Activated CD8-positive, alpha-beta memory T cell treated with anti-CD3 and anti-CD28 coated beads, Interleukin-2, amount 10 ng/mL, durations not matched to agents 7 days and 5 days (primary cell): ENCODE data around the gene ANKRD35. TPM values are rescaled to one million over a fixed set of nuclear protein-coding genes. Genes with fewer than 3 reads are reported as not detected.
"Not testable (repeated sequence)": the region's sequence is repeated elsewhere in the genome, so short reads cannot be mapped to it uniquely, and the experiment has no call there.

Experiments used
- ATAC-seq: fragments of 150-1000 bp; cut with Tn5 transposase; one replicate; pipeline ENCODE4 v1.10.0; 2021; ENCODE audit warnings: moderate library complexity
- CTCF ChIA-PET: fragments of 350-600 bp; sonication (Branson Sonifier 250); formaldehyde crosslinking; loops from one replicate; lab custom pipeline; 2021; ENCODE audit warnings: antibody characterized with exemption; lab: Charles Lee
- DNase-seq: peaks from one replicate; pipeline ENCODE4 v3.0.0-alpha.2; 2020
- H3K27ac Mint-ChIP-seq: one replicate; pipeline ENCODE4 v1.8.0; 2021; ENCODE audit warnings: mild to moderate bottlenecking, mixed read lengths
- H3K27me3 Mint-ChIP-seq: one replicate; pipeline ENCODE4 v1.8.0; 2021; ENCODE audit warnings: mixed read lengths
- H3K36me3 Mint-ChIP-seq: one replicate; pipeline ENCODE4 v1.8.0; 2021; ENCODE audit warnings: mild to moderate bottlenecking, mixed read lengths
- H3K4me1 Mint-ChIP-seq: one replicate; pipeline ENCODE4 v1.8.0; 2021; ENCODE audit warnings: mixed read lengths
- H3K4me3 Mint-ChIP-seq: one replicate; pipeline ENCODE4 v1.8.0; 2021; ENCODE audit warnings: mild to moderate bottlenecking, moderate library complexity, mixed read lengths
- H3K9me3 Mint-ChIP-seq: one replicate; pipeline ENCODE4 v1.8.0; 2022; ENCODE audit warnings: low read depth, mixed read lengths
- total RNA-seq, 2 experiments: library from RNA; stranded (reverse); gene quantifications; one replicate each; pipeline ENCODE4 v1.2.3, GENCODE V29; 2021

The ANKRD35 gene
- total RNA-seq, result 1 to 10 TPM; 1.1 to 1.4 TPM

DNA sequence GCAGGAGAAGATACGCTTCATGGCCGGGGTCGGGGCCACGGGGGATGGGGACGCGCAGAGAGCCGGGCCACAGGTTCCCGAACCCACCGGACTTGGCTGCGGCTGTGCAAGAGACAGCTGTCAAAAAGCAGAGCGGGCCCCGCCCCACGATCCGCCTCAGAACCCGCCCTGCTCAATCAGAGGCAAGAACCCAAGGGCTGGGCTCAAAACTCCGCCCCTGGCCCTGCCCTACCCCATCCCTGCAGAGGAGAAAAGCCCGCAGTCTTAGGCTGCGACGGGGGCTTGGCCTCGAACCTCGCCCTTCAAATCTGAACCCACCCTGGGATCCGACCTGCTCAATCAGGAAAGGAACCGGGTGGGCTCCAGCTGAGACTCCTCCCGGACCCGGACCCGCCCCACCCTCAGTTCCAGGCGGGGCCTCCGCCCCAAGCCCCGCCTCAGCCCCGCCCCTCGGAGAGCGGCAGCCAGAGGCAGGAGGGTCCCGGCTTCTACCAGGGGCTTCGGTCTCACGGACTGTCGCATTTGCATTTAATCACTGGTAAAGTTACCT, at the start of gene ANKRD35:
Gene ANKRD35 (minus strand): TSS at position 129 of the 550 bp plus-strand sequence. CDS start 108 bp downstream, at position 21.
- Mint-ChIP-seq H3K9me3 (no peaks in the 10 kb centered on the region), H3K4me3 (peak within 1 kb of the TSS; percentile 74), H3K27me3 (peaks cover 34% of the 10 kb centered on the region), H3K36me3 (no peaks in the 10 kb centered on the region), H3K27ac (peak within 1 kb of the TSS; percentile 19), H3K4me1 (peaks cover 16% of the 10 kb centered on the region)
- DNase-seq (peak; percentile 94), ATAC-seq (peak; percentile 100)
- CTCF ChIA-PET, result interaction anchor here (0.8 to 5.2 kb wide), 7 partner anchors 7 to 121 kb away, joined by 3 to 26 read pairs (median 3); partner anchors contain the start of genes ITGA10 and NUDT17

- not testable (repeated sequence) for ATAC-seq, H3K27me3 Mint-ChIP-seq, H3K9me3 Mint-ChIP-seq
- DNase-seq, result peak; percentile 54
- CTCF ChIA-PET, result interaction anchor here (0.9 to 1.5 kb wide), 3 partner anchors 10 to 87 kb away, joined by 3 to 5 read pairs (median 3); partner anchors contain the start of genes LIX1L and NUDT17
- Mint-ChIP-seq H3K27ac (peak overlapping the region; percentile 86), H3K4me1 (peaks cover 24% of the 10 kb centered on the region), H3K4me3 (peak overlapping the region; percentile 32), H3K36me3 (peaks cover 24% of the 10 kb centered on the region)
These were observed 46.9 kb upstream of the ANKRD35 start for GRCh38 chr1:145932522-145933009.

DNA sequence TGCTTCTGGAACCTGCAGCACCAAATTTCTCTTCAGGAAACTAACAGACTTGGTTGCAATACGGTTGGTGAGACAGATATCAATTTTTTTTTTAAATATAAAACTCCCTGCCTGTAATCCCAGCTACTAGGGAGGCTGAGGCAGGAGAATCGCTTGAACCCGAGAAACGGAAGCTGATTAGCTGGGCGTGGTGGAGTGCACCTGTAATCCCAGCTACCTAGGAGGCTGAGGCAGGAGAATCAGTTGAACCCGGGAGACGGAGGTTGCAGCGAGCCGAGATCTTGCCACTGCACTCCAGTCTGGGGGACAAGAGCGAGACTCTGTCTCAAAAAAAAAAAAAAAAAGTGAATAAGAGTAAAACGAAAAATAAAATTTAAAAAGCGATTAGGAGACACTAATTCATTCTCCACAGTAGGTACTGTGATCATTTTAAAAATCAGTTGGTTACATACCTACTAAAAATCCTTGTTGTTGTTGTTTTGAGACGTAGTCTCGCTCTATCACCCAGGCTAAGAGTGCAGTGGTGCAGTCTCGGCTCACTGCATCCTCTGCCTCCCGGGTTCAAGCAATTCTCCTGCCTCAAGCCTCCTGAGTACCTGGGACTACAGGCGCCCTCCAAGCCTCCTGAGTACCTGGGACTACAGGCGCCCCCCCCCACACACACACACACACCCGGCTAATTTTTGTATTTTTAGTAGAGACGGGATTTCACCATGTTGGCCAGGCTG, 42.4 kb upstream of the ANKRD35 start:
- DNase-seq, result no peak
- no peak overlapping the region for H3K27ac Mint-ChIP-seq

DNA sequence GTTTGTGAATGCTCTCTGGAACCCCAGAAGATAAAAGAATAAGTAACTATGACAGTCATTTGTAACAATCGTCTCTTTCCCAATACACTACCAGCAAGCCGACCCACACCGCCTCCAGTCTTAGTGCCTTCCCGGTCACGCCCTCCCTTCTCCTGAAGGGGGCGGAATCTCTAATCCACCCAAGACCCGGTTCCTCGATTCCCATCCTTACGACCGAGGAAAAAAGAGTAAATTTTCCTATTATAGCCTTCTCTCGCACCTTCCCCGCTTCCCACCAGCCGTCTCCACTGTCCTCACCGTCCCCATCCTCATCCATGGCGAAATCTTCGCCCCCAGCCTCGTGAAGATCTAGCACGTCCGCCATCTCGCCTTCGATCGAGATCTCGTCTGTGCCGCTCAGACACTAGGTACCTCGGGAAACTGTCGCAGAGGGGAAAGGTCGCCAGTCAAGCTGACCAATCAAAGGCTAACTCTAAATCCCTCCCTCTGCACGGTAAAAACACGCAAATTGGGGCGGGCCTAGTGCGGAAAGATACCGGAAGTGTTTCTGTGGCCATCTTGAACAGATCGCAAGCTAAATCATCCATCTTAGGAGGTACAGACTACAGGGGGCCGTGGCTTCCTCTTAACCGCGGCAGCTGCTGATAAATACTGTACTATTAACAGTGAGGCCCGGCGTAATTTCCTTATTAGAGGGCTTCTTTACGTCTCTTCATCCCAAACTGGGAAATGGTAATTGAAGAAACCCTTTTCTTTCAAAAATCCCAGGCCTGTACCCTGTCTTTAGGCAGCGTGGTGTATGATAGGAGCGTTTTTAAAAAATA, 41.6 kb upstream of the ANKRD35 start, which contains the start of gene RBM8A:
Gene RBM8A (minus strand): TSS at position 422 of the 824 bp plus-strand sequence. CDS start 58 bp downstream, at position 364.
- DNase-seq (peak; percentile 99), ATAC-seq (peak; percentile 97)
- peaks cover 13% of the 10 kb centered on the region for H3K36me3 Mint-ChIP-seq
- H3K27me3 Mint-ChIP-seq, result no peaks in the 10 kb centered on the region
- no peaks in the 10 kb centered on the region for H3K9me3 Mint-ChIP-seq
- no peak within 1 kb of the TSS for H3K27ac Mint-ChIP-seq
- CTCF ChIA-PET, result interaction anchor here (0.9 to 3.0 kb wide), 17 partner anchors 9 to 107 kb away, joined by 3 to 30 read pairs (median 7); partner anchors contain the start of genes ANKRD34A, ITGA10, LIX1L and NUDT17
- no peak within 1 kb of the TSS for H3K4me3 Mint-ChIP-seq
- peaks cover 22% of the 10 kb centered on the region for H3K4me1 Mint-ChIP-seq

More for the DNA sequence above, 42.4 kb upstream of the ANKRD35 start:
- no peak overlapping the region for H3K4me3 Mint-ChIP-seq
- peaks cover 12% of the 10 kb centered on the region for H3K36me3 Mint-ChIP-seq
- ATAC-seq, result no peak
- H3K27me3 Mint-ChIP-seq, result no peaks in the 10 kb centered on the region
- CTCF ChIA-PET, result interaction anchor here (0.9 to 3.0 kb wide), 16 partner anchors 10 to 106 kb away, joined by 3 to 30 read pairs (median 7); partner anchors contain the start of genes ANKRD34A, ITGA10, LIX1L and NUDT17
- H3K4me1 Mint-ChIP-seq, result peaks cover 30% of the 10 kb centered on the region
- H3K9me3 Mint-ChIP-seq, result no peaks in the 10 kb centered on the region

GRCh38 chr1:145926686-145927062, 41.0 kb upstream of the ANKRD35 start:
- Mint-ChIP-seq H3K27ac (no peak overlapping the region), H3K9me3 (no peaks in the 10 kb centered on the region), H3K36me3 (peaks cover 11% of the 10 kb centered on the region), H3K4me1 (peaks cover 18% of the 10 kb centered on the region), H3K4me3 (no peak overlapping the region), H3K27me3 (no peaks in the 10 kb centered on the region)
- CTCF ChIA-PET, result interaction anchor here (1.0 to 3.0 kb wide), 11 partner anchors 16 to 86 kb away, joined by 3 to 30 read pairs (median 8); partner anchors contain the start of genes ANKRD34A, ITGA10, LIX1L and NUDT17
- DNase-seq (peak; percentile 74), ATAC-seq (peak; percentile 40)

- DNase-seq (no peak), ATAC-seq (no peak)
- no peaks in the 10 kb centered on the region for H3K9me3 Mint-ChIP-seq
- no peak overlapping the region for H3K4me3 Mint-ChIP-seq
- no peak overlapping the region for H3K27ac Mint-ChIP-seq
- peaks cover 37% of the 10 kb centered on the region for H3K4me1 Mint-ChIP-seq
- H3K36me3 Mint-ChIP-seq, result peaks cover 6% of the 10 kb centered on the region
- H3K27me3 Mint-ChIP-seq, result no peaks in the 10 kb centered on the region
- CTCF ChIA-PET, result interaction anchor here (2.1 kb wide), 1 partner anchor 12 kb away, joined by 12 read pairs; the partner anchor contains the start of gene ITGA10
These were observed 36.6 kb upstream of the ANKRD35 start for GRCh38 chr1:145922266-145922665.

- H3K27ac Mint-ChIP-seq, result peak overlapping the region; percentile 38
- not testable (repeated sequence) for DNase-seq, H3K9me3 Mint-ChIP-seq, ATAC-seq, H3K27me3 Mint-ChIP-seq
- peak overlapping the region; percentile 91 for H3K4me3 Mint-ChIP-seq
- H3K36me3 Mint-ChIP-seq, result peaks cover 17% of the 10 kb centered on the region
- CTCF ChIA-PET, result interaction anchor here (14.6 kb wide), 1 partner anchor 73 kb away, joined by 184 read pairs; the partner anchor contains the start of gene NUDT17
- H3K4me1 Mint-ChIP-seq, result peaks cover 36% of the 10 kb centered on the region
These were observed 34.6 kb upstream of the ANKRD35 start for GRCh38 chr1:145920297-145920696.

- peak; percentile 91 for ATAC-seq
These were observed 33.6 kb upstream of the ANKRD35 start for GRCh38 chr1:145918992-145919939.

GRCh38 chr1:145918144-145918991, 32.7 kb upstream of the ANKRD35 start, which contains the start of gene PEX11B:
PEX11B (minus strand) TSS chr1:145918717; CDS start chr1:145918688, 29 bp downstream.
- Mint-ChIP-seq H3K9me3 (no peaks in the 10 kb centered on the region), H3K27me3 (no peaks in the 10 kb centered on the region), H3K4me1 (peaks cover 42% of the 10 kb centered on the region), H3K36me3 (peaks cover 25% of the 10 kb centered on the region), H3K4me3 (peak within 1 kb of the TSS; percentile 91), H3K27ac (peak within 1 kb of the TSS; percentile 95)
- CTCF ChIA-PET, result interaction anchor here (1.0 to 14.6 kb wide), 8 partner anchors 9 to 71 kb away, joined by 3 to 184 read pairs (median 7); partner anchors contain the start of genes ITGA10, LIX1L, NUDT17 and PIAS3
- peak; percentile 94 for DNase-seq
- peak; percentile 93 for ATAC-seq

More at GRCh38 chr1:145918992-145919939, 33.6 kb upstream of the ANKRD35 start:
- H3K4me3 Mint-ChIP-seq, result peak overlapping the region; percentile 91
- peaks cover 22% of the 10 kb centered on the region for H3K36me3 Mint-ChIP-seq
- H3K27me3 Mint-ChIP-seq, result no peaks in the 10 kb centered on the region
- peak; percentile 62 for DNase-seq
- peak overlapping the region; percentile 95 for H3K27ac Mint-ChIP-seq
- H3K9me3 Mint-ChIP-seq, result no peaks in the 10 kb centered on the region
- CTCF ChIA-PET, result interaction anchor here (0.9 to 14.6 kb wide), 9 partner anchors 8 to 72 kb away, joined by 3 to 184 read pairs (median 5); partner anchors contain the start of genes ANKRD34A, ITGA10, LIX1L and NUDT17
- peaks cover 40% of the 10 kb centered on the region for H3K4me1 Mint-ChIP-seq

DNA sequence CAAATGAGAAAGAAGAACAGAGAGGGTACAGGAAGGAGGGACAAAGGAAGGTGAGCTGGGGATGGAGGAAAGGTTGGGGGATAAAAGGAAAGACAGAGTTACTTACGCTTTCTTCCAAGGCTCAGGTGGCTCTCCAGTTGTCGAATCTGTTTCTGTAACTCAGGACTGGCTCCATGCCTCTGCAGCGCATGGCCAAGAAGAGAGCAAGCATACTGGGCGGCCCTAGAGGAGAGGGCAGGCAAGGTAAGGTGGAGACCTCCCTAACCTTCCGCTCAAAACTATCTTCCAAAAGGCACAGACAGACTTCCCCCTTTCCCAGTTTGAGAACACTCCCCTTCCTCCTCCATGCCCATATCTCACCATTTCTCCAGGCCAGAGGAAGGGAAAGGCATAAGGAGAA, 31.9 kb upstream of the ANKRD35 start:
- peaks cover 45% of the 10 kb centered on the region for H3K4me1 Mint-ChIP-seq
- peak overlapping the region; percentile 91 for H3K4me3 Mint-ChIP-seq
- H3K9me3 Mint-ChIP-seq, result no peaks in the 10 kb centered on the region
- CTCF ChIA-PET, result interaction anchor here (2.4 to 14.6 kb wide), 3 partner anchors 8 to 71 kb away, joined by 11 to 184 read pairs (median 22); partner anchors contain the start of genes ITGA10, NUDT17 and RBM8A
- no peaks in the 10 kb centered on the region for H3K27me3 Mint-ChIP-seq
- H3K36me3 Mint-ChIP-seq, result peaks cover 22% of the 10 kb centered on the region
- DNase-seq (no peak), ATAC-seq (no peak)
- H3K27ac Mint-ChIP-seq, result peak overlapping the region; percentile 95
